ENCODE data around the gene VWC2L. TPM values are rescaled to one million over a fixed set of nuclear protein-coding genes. Genes with fewer than 3 reads are reported as not detected.
A peak's percentile ranks its signal among the peaks of the same experiment; 100 is the strongest.

Gene VWC2L
- not detected in 2 replicates for total RNA-seq (2022)
- percentile 3 among the genes with signal in this experiment for Bru-seq, nascent RNA
- percentile 5 among the genes with signal in this experiment for BruChase-seq, experiment 1, labeled RNA remaining after a 2-hour chase
- percentile 3 among the genes with signal in this experiment for BruChase-seq, experiment 2, labeled RNA remaining after a 6-hour chase
- long read RNA-seq, result 0 reads

DNA sequence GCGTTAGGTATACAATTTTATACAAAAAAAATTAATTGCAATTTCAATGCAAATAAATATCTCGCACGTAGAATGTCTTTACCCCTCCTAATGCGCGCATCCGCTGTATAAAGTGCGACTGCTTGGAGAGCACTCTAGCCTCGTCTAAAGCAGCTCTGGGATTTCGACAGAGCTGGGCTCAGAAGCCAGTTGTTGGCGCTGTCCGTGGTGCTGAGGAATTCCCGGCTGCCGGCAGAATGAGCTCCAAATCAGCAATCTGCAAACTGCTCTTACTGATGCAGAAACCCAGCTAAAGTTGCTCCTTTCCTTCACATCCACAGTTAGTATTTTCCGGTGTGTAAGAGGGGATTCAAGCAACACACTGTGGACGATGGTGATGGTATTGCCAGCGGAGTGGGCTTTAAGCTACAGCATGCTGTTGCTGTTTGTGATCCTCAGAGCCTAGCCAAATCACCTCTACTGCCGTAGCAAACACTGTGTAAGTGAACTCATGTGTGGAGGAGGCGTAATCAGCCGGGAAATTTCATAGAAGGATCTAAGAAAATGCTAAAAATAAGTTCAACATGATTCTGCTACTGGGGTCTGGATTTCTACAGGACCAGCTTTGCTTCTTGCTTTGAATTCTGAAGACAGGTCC, at the start of gene VWC2L:
VWC2L (plus strand) TSS at position 137 of the 637 bp plus-strand sequence. CDS start 3,140 bp downstream, outside the sequence.
- peak; percentile 75 to 84 for DNase-seq
- TF ChIP-seq, protein P1, sequence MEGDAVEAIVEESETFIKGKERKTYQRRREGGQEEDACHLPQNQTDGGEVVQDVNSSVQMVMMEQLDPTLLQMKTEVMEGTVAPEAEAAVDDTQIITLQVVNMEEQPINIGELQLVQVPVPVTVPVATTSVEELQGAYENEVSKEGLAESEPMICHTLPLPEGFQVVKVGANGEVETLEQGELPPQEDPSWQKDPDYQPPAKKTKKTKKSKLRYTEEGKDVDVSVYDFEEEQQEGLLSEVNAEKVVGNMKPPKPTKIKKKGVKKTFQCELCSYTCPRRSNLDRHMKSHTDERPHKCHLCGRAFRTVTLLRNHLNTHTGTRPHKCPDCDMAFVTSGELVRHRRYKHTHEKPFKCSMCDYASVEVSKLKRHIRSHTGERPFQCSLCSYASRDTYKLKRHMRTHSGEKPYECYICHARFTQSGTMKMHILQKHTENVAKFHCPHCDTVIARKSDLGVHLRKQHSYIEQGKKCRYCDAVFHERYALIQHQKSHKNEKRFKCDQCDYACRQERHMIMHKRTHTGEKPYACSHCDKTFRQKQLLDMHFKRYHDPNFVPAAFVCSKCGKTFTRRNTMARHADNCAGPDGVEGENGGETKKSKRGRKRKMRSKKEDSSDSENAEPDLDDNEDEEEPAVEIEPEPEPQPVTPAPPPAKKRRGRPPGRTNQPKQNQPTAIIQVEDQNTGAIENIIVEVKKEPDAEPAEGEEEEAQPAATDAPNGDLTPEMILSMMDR (IDR thresholded peaks at IDR 0.05; ENCODE audit: insufficient read depth in 1 of 2, low read depth in 1 of 2, low read length in 1 of 2, severe bottlenecking in 1 of 2, unreplicated experiment in 1 of 2), result no peak
- no peaks in the 10 kb centered on the region for H3K36me3 ChIP-seq (ENCODE audit: control insufficient read depth, insufficient read depth, low read length)
- POLR2A ChIA-PET, result interaction anchor here (0.6 kb wide), 1 partner anchor 557 kb away, joined by 3 read pairs; no protein-coding TSS in a partner anchor
- no peak within 1 kb of the TSS for H3K27ac Mint-ChIP-seq (ENCODE audit: unreplicated experiment)
- no peaks in the 10 kb centered on the region for H3K4me1 Mint-ChIP-seq (ENCODE audit: low read depth, unreplicated experiment)
- no peaks in the 10 kb centered on the region for H3K36me3 Mint-ChIP-seq (ENCODE audit: insufficient read depth, unreplicated experiment)
- no peak within 1 kb of the TSS for H3K4me3 Mint-ChIP-seq (ENCODE audit: unreplicated experiment)
- no TSS peak for BruUV-seq (replicated peaks)
- no peaks in the 10 kb centered on the region for H3K27me3 ChIP-seq (replicated peaks; ENCODE audit: control insufficient read depth, insufficient read depth, low read length)
- no peaks in the 10 kb centered on the region for H3K9me3 Mint-ChIP-seq (ENCODE audit: unreplicated experiment)
- no peaks in the 10 kb centered on the region for H3K4me1 ChIP-seq
- no peaks in the 10 kb centered on the region for H3K9me3 ChIP-seq
- no peak within 1 kb of the TSS for H3K4me3 ChIP-seq (ENCODE audit: low read depth, low read length)
- no peaks in the 10 kb centered on the region for H3K27me3 Mint-ChIP-seq (ENCODE audit: insufficient read depth, unreplicated experiment)
- CTCF ChIA-PET, result no interaction called here
- intact Hi-C loops (cut with micrococcal nuclease; ENCODE audit: unreplicated experiment), result loop anchor here (1.0 kb wide), 1 partner anchor 30 kb away; no protein-coding TSS in a partner anchor

- TF ChIP-seq, protein P1 (IDR thresholded peaks at IDR 0.05; ENCODE audit: insufficient read depth in 1 of 2, low read depth in 1 of 2, low read length in 1 of 2, severe bottlenecking in 1 of 2, unreplicated experiment in 1 of 2), result no peak
- H3K36me3 ChIP-seq (ENCODE audit: control insufficient read depth, insufficient read depth, low read length), result no peaks in the 10 kb centered on the region
- Mint-ChIP-seq H3K36me3 (ENCODE audit: insufficient read depth, unreplicated experiment) (no peaks in the 10 kb centered on the region), H3K27ac (ENCODE audit: unreplicated experiment) (no peak overlapping the region), H3K4me1 (ENCODE audit: low read depth, unreplicated experiment) (peaks cover 20% of the 10 kb centered on the region), H3K27me3 (ENCODE audit: insufficient read depth, unreplicated experiment) (no peaks in the 10 kb centered on the region), H3K4me3 (ENCODE audit: unreplicated experiment) (no peak overlapping the region), H3K9me3 (ENCODE audit: unreplicated experiment) (peaks cover 47% of the 10 kb centered on the region)
- H3K27me3 ChIP-seq (replicated peaks; ENCODE audit: control insufficient read depth, insufficient read depth, low read length), result no peaks in the 10 kb centered on the region
- 0 out of 2 replicates have a peak, but pooled peaks cover 8% of the 10 kb centered on the region for H3K9me3 ChIP-seq
- no TSS peak for BruUV-seq (replicated peaks)
- POLR2A ChIA-PET, result no interaction called here
- peaks cover 17% of the 10 kb centered on the region for H3K4me1 ChIP-seq
- no peak for DNase-seq
- intact Hi-C loops (cut with micrococcal nuclease; ENCODE audit: unreplicated experiment), result no loop called here
- CTCF ChIA-PET, result interaction anchor here (0.5 kb wide), 1 partner anchor 644 kb away, joined by 3 read pairs; no protein-coding TSS in a partner anchor
- H3K4me3 ChIP-seq (ENCODE audit: low read depth, low read length), result no peak overlapping the region
These were observed 49.7 kb upstream of the VWC2L start for GRCh38 chr2:214361116-214361515.

DNA sequence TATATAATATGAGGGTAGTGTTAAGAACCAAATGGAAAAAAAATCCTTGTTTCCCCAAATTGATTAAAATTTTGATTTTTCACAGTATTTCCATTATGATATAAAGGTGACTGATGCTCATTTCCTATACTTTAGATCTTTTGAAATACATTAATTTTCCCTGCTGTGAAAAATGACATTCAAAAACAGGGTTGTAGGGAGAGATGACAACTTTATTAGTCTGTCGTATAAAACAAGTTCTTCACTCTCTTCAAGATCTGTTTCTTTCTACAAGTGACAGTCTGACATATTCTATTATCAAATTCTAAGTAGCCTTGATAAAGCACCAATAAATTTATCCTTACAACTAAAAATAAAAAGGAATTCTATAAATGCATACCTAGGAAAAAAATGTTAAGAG, 45.3 kb upstream of the VWC2L start:
- TF ChIP-seq, protein P1 (IDR thresholded peaks at IDR 0.05; ENCODE audit: insufficient read depth in 1 of 2, low read depth in 1 of 2, low read length in 1 of 2, severe bottlenecking in 1 of 2, unreplicated experiment in 1 of 2), result no peak
- H3K36me3 Mint-ChIP-seq (ENCODE audit: insufficient read depth, unreplicated experiment), result no peaks in the 10 kb centered on the region
- Histone ChIP-seq H3K4me1 (peaks cover 17% of the 10 kb centered on the region), H3K27me3 (replicated peaks; ENCODE audit: control insufficient read depth, insufficient read depth, low read length) (no peaks in the 10 kb centered on the region), H3K9me3 (no peaks in the 10 kb centered on the region), H3K36me3 (ENCODE audit: control insufficient read depth, insufficient read depth, low read length) (no peaks in the 10 kb centered on the region), H3K4me3 (ENCODE audit: low read depth, low read length) (no peak overlapping the region)
- POLR2A ChIA-PET, result no interaction called here
- no peaks in the 10 kb centered on the region for H3K27me3 Mint-ChIP-seq (ENCODE audit: insufficient read depth, unreplicated experiment)
- H3K27ac Mint-ChIP-seq (ENCODE audit: unreplicated experiment), result no peak overlapping the region
- no peak overlapping the region for H3K4me3 Mint-ChIP-seq (ENCODE audit: unreplicated experiment)
- CTCF ChIA-PET, result no interaction called here
- BruUV-seq (replicated peaks), result no TSS peak
- H3K9me3 Mint-ChIP-seq (ENCODE audit: unreplicated experiment), result peaks cover 31% of the 10 kb centered on the region
- DNase-seq, result no peak
- intact Hi-C loops (cut with micrococcal nuclease; ENCODE audit: unreplicated experiment), result no loop called here
- peaks cover 20% of the 10 kb centered on the region for H3K4me1 Mint-ChIP-seq (ENCODE audit: low read depth, unreplicated experiment)
